Measurements from ENCODE around the gene IFITM2.

Gene IFITM2

GRCh38 chr11:293271-293851, 14.3 kb upstream of the IFITM2 start:
- Histone ChIP-seq H3K9me3 (ENCODE audit: control insufficient read depth, low read length) (no peaks in the 10 kb centered on the region), H3K9ac (ENCODE audit: low read length) (no peak overlapping the region), H4K91ac (ENCODE audit: low read length) (no peak overlapping the region), H2BK12ac (ENCODE audit: low read length in 2 of 2) (no peak overlapping the region), H3K23ac (ENCODE audit: low read length in 2 of 2) (no peak overlapping the region), H3K4me1 (ENCODE audit: control insufficient read depth, insufficient read depth, low read depth, low read length) (peaks cover 34% of the 10 kb centered on the region), H2BK5ac (ENCODE audit: low read depth, low read length, poor library complexity, severe bottlenecking) (no peak overlapping the region), H2AK5ac (ENCODE audit: low read length, severe bottlenecking) (no peak overlapping the region), H3K79me1 (replicated peaks; ENCODE audit: low read length, poor library complexity, severe bottlenecking) (peaks cover 9% of the 10 kb centered on the region), H2BK120ac (ENCODE audit: low read depth, low read length) (no peak overlapping the region), H3K4me3 (ENCODE audit: insufficient read depth in 1 of 2, low read depth in 1 of 2, low read length in 2 of 2) (no peak overlapping the region), H3K18ac (ENCODE audit: low read depth in 1 of 2, low read length in 2 of 2) (no peak overlapping the region), H2BK15ac (ENCODE audit: low read depth, poor library complexity, severe bottlenecking) (no peak overlapping the region), H2AFZ (ENCODE audit: low read depth, low read length) (no peak overlapping the region), H3K36me3 (ENCODE audit: control insufficient read depth in 1 of 2, insufficient read depth in 2 of 2, low read depth in 1 of 2, low read length in 2 of 2) (peaks cover 0 to 59% of the 10 kb centered on the region in 2 experiments), H3K4ac (ENCODE audit: low read depth in 1 of 2, low read length in 2 of 2) (no peak overlapping the region), H3K14ac (ENCODE audit: low read length in 2 of 2) (no peak overlapping the region), H4K8ac (ENCODE audit: low read length) (no peak overlapping the region), H3K4me2 (ENCODE audit: low read length, poor library complexity, severe bottlenecking) (no peak overlapping the region), H3K27me3 (ENCODE audit: control insufficient read depth in 1 of 2, insufficient read depth in 1 of 2, low read length in 2 of 2) (peaks cover 0 to 30% of the 10 kb centered on the region in 2 experiments), H3K27ac (ENCODE audit: low read length, poor library complexity, severe bottlenecking) (no peak overlapping the region)
- 84% methylated on average over 17 of the region's 18 CpGs for WGBS
- no peak for DNase-seq

GRCh38 chr11:293852-294661, 13.6 kb upstream of the IFITM2 start:
- Histone ChIP-seq H2BK5ac (ENCODE audit: low read depth, low read length, poor library complexity, severe bottlenecking) (no peak overlapping the region), H3K4ac (ENCODE audit: low read depth in 1 of 2, low read length in 2 of 2) (no peak overlapping the region), H2BK120ac (ENCODE audit: low read depth, low read length) (no peak overlapping the region), H3K9me3 (ENCODE audit: control insufficient read depth, low read length) (no peaks in the 10 kb centered on the region), H3K79me1 (replicated peaks; ENCODE audit: low read length, poor library complexity, severe bottlenecking) (peaks cover 9% of the 10 kb centered on the region), H3K14ac (ENCODE audit: low read length in 2 of 2) (no peak overlapping the region), H3K27ac (ENCODE audit: low read length, poor library complexity, severe bottlenecking) (no peak overlapping the region), H4K8ac (ENCODE audit: low read length) (no peak overlapping the region), H2BK12ac (ENCODE audit: low read length in 2 of 2) (no peak overlapping the region), H3K9ac (ENCODE audit: low read length) (no peak overlapping the region), H3K23ac (ENCODE audit: low read length in 2 of 2) (no peak overlapping the region), H4K91ac (ENCODE audit: low read length) (no peak overlapping the region), H3K27me3 (ENCODE audit: control insufficient read depth in 1 of 2, insufficient read depth in 1 of 2, low read length in 2 of 2) (peaks cover 0 to 35% of the 10 kb centered on the region in 2 experiments), H2BK15ac (ENCODE audit: low read depth, poor library complexity, severe bottlenecking) (no peak overlapping the region), H3K4me1 (ENCODE audit: control insufficient read depth, insufficient read depth, low read depth, low read length) (peaks cover 33% of the 10 kb centered on the region), H2AFZ (ENCODE audit: low read depth, low read length) (no peak overlapping the region), H2AK5ac (ENCODE audit: low read length, severe bottlenecking) (no peak overlapping the region), H3K4me2 (ENCODE audit: low read length, poor library complexity, severe bottlenecking) (no peak overlapping the region), H3K4me3 (ENCODE audit: insufficient read depth in 1 of 2, low read depth in 1 of 2, low read length in 2 of 2) (no peak overlapping the region), H3K18ac (ENCODE audit: low read depth in 1 of 2, low read length in 2 of 2) (no peak overlapping the region), H3K36me3 (ENCODE audit: control insufficient read depth in 1 of 2, insufficient read depth in 2 of 2, low read depth in 1 of 2, low read length in 2 of 2) (peaks cover 0 to 59% of the 10 kb centered on the region in 2 experiments)
- no peak for DNase-seq
- 94% methylated on average over 27 of the region's 27 CpGs for WGBS

- Histone ChIP-seq H3K18ac (ENCODE audit: low read depth in 1 of 2, low read length in 2 of 2) (no peak overlapping the region), H3K14ac (ENCODE audit: low read length in 2 of 2) (no peak overlapping the region)
- 98% methylated on average over 16 of the region's 16 CpGs for WGBS
These were observed 12.8 kb upstream of the IFITM2 start for GRCh38 chr11:294780-295179.

GRCh38 chr11:295351-296170, 12.1 kb upstream of the IFITM2 start:
- H2AFZ ChIP-seq (ENCODE audit: low read depth, low read length): no peak overlapping the region
- H3K27me3 ChIP-seq (ENCODE audit: control insufficient read depth in 1 of 2, insufficient read depth in 1 of 2, low read length in 2 of 2): peaks cover 0 to 48% of the 10 kb centered on the region in 2 experiments
- H3K18ac ChIP-seq (ENCODE audit: low read depth in 1 of 2, low read length in 2 of 2): no peak overlapping the region
- H3K14ac ChIP-seq (ENCODE audit: low read length in 2 of 2): no peak overlapping the region
- H3K9ac ChIP-seq (ENCODE audit: low read length): no peak overlapping the region
- no peak overlapping the region for H2BK5ac ChIP-seq (ENCODE audit: low read depth, low read length, poor library complexity, severe bottlenecking)
- H3K79me1 ChIP-seq (replicated peaks; ENCODE audit: low read length, poor library complexity, severe bottlenecking): peaks cover 1% of the 10 kb centered on the region
- no peak overlapping the region for H3K4ac ChIP-seq (ENCODE audit: low read depth in 1 of 2, low read length in 2 of 2)
- no peak overlapping the region for H2AK5ac ChIP-seq (ENCODE audit: low read length, severe bottlenecking)
- no peak overlapping the region for H4K91ac ChIP-seq (ENCODE audit: low read length)
- no peak overlapping the region for H3K4me3 ChIP-seq (ENCODE audit: insufficient read depth in 1 of 2, low read depth in 1 of 2, low read length in 2 of 2)
- H3K9me3 ChIP-seq (ENCODE audit: control insufficient read depth, low read length): no peaks in the 10 kb centered on the region
- no peak overlapping the region for H2BK120ac ChIP-seq (ENCODE audit: low read depth, low read length)
- H3K36me3 ChIP-seq (ENCODE audit: control insufficient read depth in 1 of 2, insufficient read depth in 2 of 2, low read depth in 1 of 2, low read length in 2 of 2): peaks cover 0 to 54% of the 10 kb centered on the region in 2 experiments
- no peak overlapping the region for H3K23ac ChIP-seq (ENCODE audit: low read length in 2 of 2)
- H3K27ac ChIP-seq (ENCODE audit: low read length, poor library complexity, severe bottlenecking): no peak overlapping the region
- H3K4me1 ChIP-seq (ENCODE audit: control insufficient read depth, insufficient read depth, low read depth, low read length): peaks cover 20% of the 10 kb centered on the region
- H4K8ac ChIP-seq (ENCODE audit: low read length): no peak overlapping the region
- no peak for DNase-seq
- no peak overlapping the region for H2BK15ac ChIP-seq (ENCODE audit: low read depth, poor library complexity, severe bottlenecking)
- 80% methylated on average over 26 of the region's 26 CpGs for WGBS
- no peak overlapping the region for H3K4me2 ChIP-seq (ENCODE audit: low read length, poor library complexity, severe bottlenecking)
- no peak overlapping the region for H2BK12ac ChIP-seq (ENCODE audit: low read length in 2 of 2)

More at GRCh38 chr11:294780-295179, 12.8 kb upstream of the IFITM2 start:
- Histone ChIP-seq H2BK12ac (ENCODE audit: low read length in 2 of 2) (no peak overlapping the region), H3K36me3 (ENCODE audit: control insufficient read depth in 1 of 2, insufficient read depth in 2 of 2, low read depth in 1 of 2, low read length in 2 of 2) (peaks cover 0 to 59% of the 10 kb centered on the region in 2 experiments), H3K79me1 (replicated peaks; ENCODE audit: low read length, poor library complexity, severe bottlenecking) (peaks cover 6% of the 10 kb centered on the region), H3K4me3 (ENCODE audit: insufficient read depth in 1 of 2, low read depth in 1 of 2, low read length in 2 of 2) (no peak overlapping the region), H2BK15ac (ENCODE audit: low read depth, poor library complexity, severe bottlenecking) (no peak overlapping the region), H3K9ac (ENCODE audit: low read length) (no peak overlapping the region), H4K8ac (ENCODE audit: low read length) (no peak overlapping the region), H3K4ac (ENCODE audit: low read depth in 1 of 2, low read length in 2 of 2) (no peak overlapping the region), H3K4me1 (ENCODE audit: control insufficient read depth, insufficient read depth, low read depth, low read length) (peaks cover 28% of the 10 kb centered on the region), H4K91ac (ENCODE audit: low read length) (no peak overlapping the region), H2AK5ac (ENCODE audit: low read length, severe bottlenecking) (no peak overlapping the region), H2BK5ac (ENCODE audit: low read depth, low read length, poor library complexity, severe bottlenecking) (no peak overlapping the region), H3K27ac (ENCODE audit: low read length, poor library complexity, severe bottlenecking) (no peak overlapping the region), H3K9me3 (ENCODE audit: control insufficient read depth, low read length) (no peaks in the 10 kb centered on the region), H2BK120ac (ENCODE audit: low read depth, low read length) (no peak overlapping the region), H3K23ac (ENCODE audit: low read length in 2 of 2) (no peak overlapping the region), H2AFZ (ENCODE audit: low read depth, low read length) (no peak overlapping the region), H3K27me3 (ENCODE audit: control insufficient read depth in 1 of 2, insufficient read depth in 1 of 2, low read length in 2 of 2) (peaks cover 0 to 40% of the 10 kb centered on the region in 2 experiments), H3K4me2 (ENCODE audit: low read length, poor library complexity, severe bottlenecking) (no peak overlapping the region)
- DNase-seq: no peak
